Heart left ventricle (tissue), 16 donors: ENCODE measurements around the gene GTF3C1. TPM values are rescaled to one million over a fixed set of nuclear protein-coding genes. Genes with fewer than 3 reads are reported as not detected.

Experiments
- ATAC-seq, 4 donors: fragments of 200-7000 bp; cut with Tn5 transposase; one replicate each; pipeline ENCODE4 v1.9.1; 2020 to 2022; ENCODE audit warnings: moderate library complexity in 4 of 4, mild to moderate bottlenecking in 3 of 4, moderate number of reproducible peaks in 1 of 4
- DNase-seq, 5 donors: peaks; one replicate each; pipeline ENCODE4 v3.0.0-alpha.2; 2020
- H3K27ac ChIP-seq, 12 donors: fragments of 200-600 bp; sonication (generic) in 4 of 12; one replicate each; pipeline versions ENCODE4 v1.5.0 to v1.8.0; 2016 to 2022; ENCODE audit warnings: mild to moderate bottlenecking in 2 of 12
- H3K27me3 ChIP-seq, 9 donors: fragments of 200-600 bp; sonication (generic) in 2 of 9; one replicate each; pipeline versions ENCODE4 v1.5.1 to v1.8.0; 2016 to 2022; ENCODE audit warnings: mild to moderate bottlenecking in 3 of 9
- H3K36me3 ChIP-seq, 9 donors: fragments of 200-600 bp; sonication (generic) in 2 of 9; one replicate each; pipeline versions ENCODE4 v1.5.0 to v1.8.0; 2018 to 2022; ENCODE audit warnings: mild to moderate bottlenecking in 2 of 9
- H3K4me1 ChIP-seq, 12 donors: fragments of 200-600 bp; sonication (generic) in 4 of 12; one replicate each; pipeline versions ENCODE4 v1.5.0 to v1.8.0; 2016 to 2022; ENCODE audit warnings: mild to moderate bottlenecking in 3 of 12
- H3K4me3 ChIP-seq, 12 donors: fragments of 200-600 bp; sonication (generic) in 4 of 12; one replicate each; pipeline versions ENCODE4 v1.5.0 to v1.8.0; 2017 to 2022; ENCODE audit warnings: mild to moderate bottlenecking in 9 of 12, moderate library complexity in 4 of 12
- H3K9me3 ChIP-seq, 12 donors: fragments of 200-600 bp; sonication (generic) in 4 of 12; one replicate each; pipeline versions ENCODE4 v1.5.0 to v1.8.0; 2016 to 2022; ENCODE audit warnings: mild to moderate bottlenecking in 1 of 12
- POLR2A ChIP-seq, 2 donors: fragments of 450-650 bp; IDR thresholded peaks; one replicate each; pipeline ENCODE4 v1.6.1; 2017; ENCODE audit warnings: antibody characterized with exemption in 2 of 2, mild to moderate bottlenecking in 2 of 2, moderate library complexity in 2 of 2
- WGBS, 4 donors: extraction: QIAGEN DNeasy Blood & Tissue Kit in 2 of 4; methylation state at CpG; one replicate each; pipeline versions ENCODE4 v1.1.5 to v1.1.7; 2013 to 2018; 5-methylcytosine and 5-hydroxymethylcytosine counted together
- intact Hi-C, 10 donors: fragments of 100-400 bp; cut with DNase I; formaldehyde crosslinking; loops; one replicate each; pipeline versions ENCODE4 v1.11.1 to v1.14.2; 2022
- polyA plus RNA-seq, 2 donors: library from polyadenylated mRNA; stranded (reverse); fragments of 200-250 nt; gene quantifications; one replicate each; pipeline ENCODE4 v1.2.3, GENCODE V29; 2013
- total RNA-seq, 9 donors: library from RNA; depleted of rRNA in 2 of 9; stranded (reverse); fragments of >200 nt in 2 of 9; fragmentation: NEBNext Ultra II Directional in 3 of 9; extraction: Animal tissue kit (Norgen Biotek cat#: 25700) in 3 of 9; gene quantifications; one replicate each; pipeline versions ENCODE4 v1.1.0 to v1.2.4, GENCODE V29; 2016 to 2023
- TF ChIP-seq, protein P1 (sequence below), 12 donors: fragments of 200-600 bp; sonication (generic) in 4 of 12; IDR thresholded peaks; one replicate each; pipeline versions ENCODE4 v1.5.0 to v1.8.0; 2018 to 2022; ENCODE audit warnings: antibody characterized with exemption in 12 of 12, mild to moderate bottlenecking in 5 of 12
- donor health status: ischemic (EF 13 %, LVEDD 7.1; RV severe dilation, severe dysfunction).
- donor health status: healthy with polysubstance abuse.
- donor health status: DM: no; HTN: yes; CAD: no.
- donor health status: DM: no; HTN: no; CAD: no.
- donor health status: ischemic (EF 25% LVEDD 6.9; RV normal size, moderate dysfunction).
- donor health status: ischemic (EF 25% LVEDD 5.7; RV mildly dilated, moderate dysfunction).
- donor health status: healthy.
- donor health status: DM: yes; HTN: yes; CAD: no.
- donor health status: ischemic (EF 35%, LVEDD 5.7; RV mildly dilated, moderate dysfunction).
- donor health status: nonischemic (EF 11% LVEDD 7.7; RV severe dilation, severe dysfunction).
- donor health status: DM: yes; HTN: yes; CAD: no.
- donor health status: PGD.
- donor health status: ischemic (EF 29% LVEDD 5.4; RV normal size, mild dysfunction).
- donor health status: nonischemic (EF 23%, LVEDD 6.1; RV moderate dilation, normal function).

Gene GTF3C1
- total and polyA plus RNA-seq, 11 donors, result 48.1 to 80.3 (median 69.5) TPM

DNA sequence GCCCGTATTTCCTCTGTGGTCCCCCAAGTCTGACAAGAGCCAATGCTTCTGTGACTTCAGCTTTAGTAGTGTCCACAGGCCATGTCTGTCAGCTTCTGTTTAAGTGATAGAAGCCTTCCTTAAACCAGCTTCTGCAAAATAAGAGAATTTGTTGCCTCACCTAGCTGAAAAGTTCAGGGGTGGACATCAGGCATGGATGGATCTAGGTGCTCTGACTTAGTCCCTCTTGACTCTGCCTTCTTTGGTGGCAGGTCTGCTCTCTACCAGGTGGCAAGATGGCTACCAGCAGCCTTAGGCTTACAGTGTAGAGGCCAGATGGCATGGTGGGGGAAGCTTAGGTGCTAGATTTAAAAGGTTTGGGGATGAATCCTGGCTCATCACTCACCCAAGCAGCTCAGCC lies 33.9 kb upstream of the GTF3C1 start:
- H3K27me3 ChIP-seq, result no peaks in the 10 kb centered on the region
- H3K36me3 ChIP-seq, result peaks cover 0 to 16% (median 3%) of the 10 kb centered on the region in 9 donors
- H3K4me1 ChIP-seq, result peaks cover 0 to 6% (median 0%) of the 10 kb centered on the region in 12 donors
- TF ChIP-seq, protein P1, sequence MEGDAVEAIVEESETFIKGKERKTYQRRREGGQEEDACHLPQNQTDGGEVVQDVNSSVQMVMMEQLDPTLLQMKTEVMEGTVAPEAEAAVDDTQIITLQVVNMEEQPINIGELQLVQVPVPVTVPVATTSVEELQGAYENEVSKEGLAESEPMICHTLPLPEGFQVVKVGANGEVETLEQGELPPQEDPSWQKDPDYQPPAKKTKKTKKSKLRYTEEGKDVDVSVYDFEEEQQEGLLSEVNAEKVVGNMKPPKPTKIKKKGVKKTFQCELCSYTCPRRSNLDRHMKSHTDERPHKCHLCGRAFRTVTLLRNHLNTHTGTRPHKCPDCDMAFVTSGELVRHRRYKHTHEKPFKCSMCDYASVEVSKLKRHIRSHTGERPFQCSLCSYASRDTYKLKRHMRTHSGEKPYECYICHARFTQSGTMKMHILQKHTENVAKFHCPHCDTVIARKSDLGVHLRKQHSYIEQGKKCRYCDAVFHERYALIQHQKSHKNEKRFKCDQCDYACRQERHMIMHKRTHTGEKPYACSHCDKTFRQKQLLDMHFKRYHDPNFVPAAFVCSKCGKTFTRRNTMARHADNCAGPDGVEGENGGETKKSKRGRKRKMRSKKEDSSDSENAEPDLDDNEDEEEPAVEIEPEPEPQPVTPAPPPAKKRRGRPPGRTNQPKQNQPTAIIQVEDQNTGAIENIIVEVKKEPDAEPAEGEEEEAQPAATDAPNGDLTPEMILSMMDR (IDR thresholded peaks at IDR 0.05), result no peak
- TF ChIP-seq POLR2A (IDR thresholded peaks at IDR 0.05), result no peak
- no peak overlapping the region for H3K4me3 ChIP-seq
- no peak for ATAC-seq
- DNase-seq, result no peak
- H3K27ac ChIP-seq, result no peak overlapping the region
- intact Hi-C loops, result no loop called here
- 94 to 100% (median 98%) methylated on average over 1 of the region's 1 CpG for WGBS, 4 donors
- no peaks in the 10 kb centered on the region for H3K9me3 ChIP-seq

GRCh38 chr16:27582883-27583282 lies 33.2 kb upstream of the GTF3C1 start:
- Histone ChIP-seq H3K27me3 (no peaks in the 10 kb centered on the region), H3K4me3 (no peak overlapping the region), H3K9me3 (no peaks in the 10 kb centered on the region), H3K4me1 (peaks cover 0 to 9% (median 0%) of the 10 kb centered on the region in 12 donors), H3K27ac (no peak overlapping the region), H3K36me3 (peaks cover 0 to 16% (median 3%) of the 10 kb centered on the region in 9 donors)
- DNase-seq (no peak), ATAC-seq (no peak)
- WGBS, 4 donors, result 38 to 54% (median 38%) methylated on average over 2 of the region's 2 CpGs
- intact Hi-C loops, result no loop called here
- no peak for TF ChIP-seq POLR2A (IDR thresholded peaks at IDR 0.05)
- TF ChIP-seq, protein P1 (IDR thresholded peaks at IDR 0.05), result no peak

DNA sequence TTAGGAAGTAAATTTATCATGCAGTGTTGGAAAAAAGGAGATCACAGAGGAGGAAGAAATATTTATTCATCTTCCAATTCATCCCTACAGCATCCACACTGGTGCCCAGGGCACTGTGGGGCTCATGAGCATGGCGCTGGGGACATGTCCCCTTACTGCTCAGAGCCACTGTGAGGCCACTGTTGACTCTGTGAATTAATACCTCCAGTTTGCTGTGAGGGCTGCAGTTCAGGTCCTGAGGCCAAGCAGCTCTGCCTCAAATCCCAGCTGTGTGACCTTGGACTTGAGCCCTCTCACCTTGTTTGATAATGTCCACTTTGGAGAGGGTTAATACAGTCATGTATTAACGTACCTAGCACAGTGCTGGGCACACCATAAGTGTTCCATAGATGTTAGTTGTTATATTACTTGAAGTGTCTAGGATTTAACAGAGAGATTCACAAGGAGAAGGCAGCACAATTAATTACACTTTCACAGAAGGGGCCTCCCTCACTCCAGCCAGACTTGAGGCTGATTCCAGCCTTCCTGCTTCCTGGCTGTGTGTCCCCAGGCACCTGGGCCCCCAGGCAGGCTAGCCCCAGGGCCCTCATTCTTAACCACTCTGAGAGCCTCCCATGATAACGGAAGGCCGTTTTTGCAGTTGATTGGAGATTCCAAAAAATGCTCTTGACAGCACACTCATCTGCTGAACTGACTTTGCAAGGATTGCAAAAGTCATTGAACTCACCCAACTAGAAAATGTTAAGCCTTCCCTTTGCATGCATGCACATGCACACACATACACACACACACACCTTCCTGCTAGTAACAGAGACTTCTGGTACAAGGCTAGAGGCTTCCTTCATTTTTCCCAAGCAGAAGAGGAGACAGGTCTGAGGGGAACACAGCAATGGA lies 29.6 kb upstream of the GTF3C1 start:
- TF ChIP-seq, protein P1 (IDR thresholded peaks at IDR 0.05), result no peak
- no peak for TF ChIP-seq POLR2A (IDR thresholded peaks at IDR 0.05)
- H3K9me3 ChIP-seq, result no peaks in the 10 kb centered on the region
- 78 to 86% (median 83%) methylated on average over 4 of the region's 4 CpGs for whole genome bisulfite sequencing, 4 donors
- peaks cover 0 to 9% (median 0%) of the 10 kb centered on the region in 12 donors for H3K4me1 ChIP-seq
- H3K27ac ChIP-seq, result no peak overlapping the region
- DNase-seq, result no peak
- intact Hi-C loops, result loop anchor here in 1 of 10 donors (2.0 kb wide), 1 partner anchor 63 kb away; no protein-coding TSS in a partner anchor
- H3K4me3 ChIP-seq, result no peak overlapping the region
- H3K36me3 ChIP-seq, result peaks cover 0 to 33% (median 6%) of the 10 kb centered on the region in 9 donors
- ATAC-seq, result peak in 1 of 4 donors; percentile 22
- H3K27me3 ChIP-seq, result no peaks in the 10 kb centered on the region

DNA sequence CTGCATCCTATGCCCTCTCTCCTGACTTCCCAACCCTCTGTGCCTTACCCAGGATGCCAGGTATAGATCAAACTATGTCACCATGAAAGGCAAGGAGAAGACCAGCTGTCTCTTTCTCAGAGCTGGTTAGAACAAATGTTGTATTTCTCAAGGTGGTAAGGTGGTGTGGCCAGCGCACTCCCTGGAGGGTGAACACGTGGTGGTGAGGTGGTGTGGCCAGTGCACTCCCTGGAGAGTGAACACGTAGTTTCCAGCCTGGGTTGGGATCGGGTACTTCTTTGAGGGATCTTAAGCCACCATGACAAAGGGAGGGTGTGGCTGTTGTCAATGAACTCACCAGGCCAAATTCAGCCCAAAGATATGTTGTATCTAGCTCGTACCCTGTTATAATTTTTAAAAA lies 27.0 kb upstream of the GTF3C1 start:
- no peak for DNase-seq
- Histone ChIP-seq H3K4me3 (no peak overlapping the region), H3K27ac (no peak overlapping the region), H3K36me3 (peaks cover 0 to 21% (median 6%) of the 10 kb centered on the region in 9 donors), H3K4me1 (peaks cover 0 to 11% (median 0%) of the 10 kb centered on the region in 12 donors), H3K27me3 (no peaks in the 10 kb centered on the region), H3K9me3 (no peaks in the 10 kb centered on the region)
- TF ChIP-seq, protein P1 (IDR thresholded peaks at IDR 0.05), result no peak
- no peak for TF ChIP-seq POLR2A (IDR thresholded peaks at IDR 0.05)
- 71 to 87% (median 73%) methylated on average over 5 of the region's 5 CpGs for WGBS, 4 donors
- ATAC-seq, result no peak
- intact Hi-C loops, result no loop called here
